ENCODE measurements around the gene OTUD5.
A peak's percentile ranks its signal among the peaks of the same experiment; 100 is the strongest.
"Not testable (repeated sequence)": the region's sequence is repeated elsewhere in the genome, so short reads cannot be mapped to it uniquely, and the experiment has no call there.

The OTUD5 gene

DNA sequence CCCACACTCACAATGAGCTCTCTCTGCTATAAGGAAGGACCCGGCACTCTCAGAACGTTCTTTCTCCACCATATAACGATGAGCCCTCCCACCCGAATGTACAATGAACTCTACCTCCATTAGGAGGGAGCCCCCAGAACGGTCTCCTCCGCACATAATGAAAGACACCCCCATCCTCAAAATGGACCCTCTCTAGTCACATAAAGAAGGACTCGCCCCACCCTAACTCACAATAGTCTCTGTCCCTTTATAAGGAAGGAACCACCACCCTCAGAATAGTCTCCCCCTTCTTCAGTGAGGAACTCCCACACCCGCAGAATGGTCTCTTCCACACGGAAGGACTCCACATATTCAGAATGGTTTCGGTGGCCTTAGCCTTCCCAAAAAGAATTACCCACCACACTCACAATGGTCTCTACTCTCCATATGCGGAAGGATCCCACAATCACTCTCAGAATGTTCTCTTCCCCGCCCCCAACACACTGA lies 46.4 kb downstream of the OTUD5 start:
- no peak for DNase-seq

- DNase-seq = no peak
These were observed 47.6 kb downstream of the OTUD5 start for GRCh38 chrX:48909703-48910294.

- no peak for DNase-seq
These were observed 48.8 kb downstream of the OTUD5 start for GRCh38 chrX:48908600-48908999.

GRCh38 chrX:48905090-48905790 lies 52.2 kb downstream of the OTUD5 start:
- no peak for DNase-seq

DNA sequence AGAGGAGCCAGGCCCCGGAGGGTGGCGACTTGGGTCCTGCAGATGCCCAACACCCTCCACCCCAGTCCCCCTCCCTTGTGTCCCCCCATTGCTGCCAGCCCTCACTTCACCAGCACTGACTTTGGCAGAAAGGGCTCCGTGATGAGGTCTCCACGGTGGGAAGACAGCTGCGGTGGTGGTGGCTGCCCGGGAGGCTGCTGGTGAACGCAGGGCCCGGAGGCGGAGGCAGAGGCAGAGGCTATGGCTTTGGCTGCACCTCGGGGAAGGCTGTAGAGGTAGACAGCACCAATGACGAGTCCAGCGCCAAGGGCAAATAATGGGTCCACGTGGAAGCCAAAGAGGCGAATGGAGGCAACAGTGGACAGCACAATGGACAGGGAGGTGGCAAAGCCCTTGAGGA lies 52.8 kb downstream of the OTUD5 start:
- DNase-seq = no peak

GRCh38 chrX:48904180-48904579 lies 53.2 kb downstream of the OTUD5 start:
- no peak for DNase-seq

DNA sequence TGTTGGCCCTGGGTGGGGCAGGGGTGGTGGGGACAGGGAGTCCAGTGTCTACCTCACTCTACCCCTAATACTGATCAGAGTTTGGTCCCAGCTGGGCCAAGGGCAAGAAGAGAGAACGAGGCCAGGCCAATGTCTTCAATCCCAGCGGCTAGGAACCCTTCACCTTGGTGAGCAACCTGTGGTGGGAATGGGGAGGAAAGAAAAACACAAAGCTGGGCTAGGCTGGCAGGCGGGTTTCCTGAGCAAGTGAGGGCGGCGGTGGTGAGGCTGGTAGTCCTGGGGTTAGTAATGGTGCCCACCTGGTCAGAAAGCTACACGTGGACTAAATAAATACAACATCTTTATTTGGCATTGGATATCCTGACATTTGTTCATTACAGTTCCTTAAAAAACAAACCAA lies 54.1 kb downstream of the OTUD5 start:
- no peak for DNase-seq

DNA sequence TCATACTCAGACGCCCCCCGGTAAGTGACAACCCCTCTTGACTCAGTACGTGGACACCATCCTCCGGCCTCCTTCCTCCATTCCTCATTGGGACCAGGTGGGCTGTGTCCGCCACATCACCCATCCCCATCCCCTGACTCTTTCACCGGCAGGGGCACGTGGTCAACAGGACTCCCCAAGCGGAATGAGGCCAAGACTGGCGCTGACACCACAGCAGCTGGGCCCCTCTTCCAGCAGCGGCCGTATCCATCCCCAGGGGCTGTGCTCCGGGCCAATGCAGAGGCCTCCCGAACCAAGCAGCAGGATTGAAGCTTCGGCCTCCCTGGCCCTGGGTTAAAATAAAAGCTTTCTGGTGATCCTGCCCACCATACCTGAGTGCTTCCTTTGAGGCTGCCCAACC lies 54.6 kb downstream of the OTUD5 start:
- no peak for DNase-seq

GRCh38 chrX:48902135-48902534 lies 55.3 kb downstream of the OTUD5 start:
- no peak for DNase-seq

DNA sequence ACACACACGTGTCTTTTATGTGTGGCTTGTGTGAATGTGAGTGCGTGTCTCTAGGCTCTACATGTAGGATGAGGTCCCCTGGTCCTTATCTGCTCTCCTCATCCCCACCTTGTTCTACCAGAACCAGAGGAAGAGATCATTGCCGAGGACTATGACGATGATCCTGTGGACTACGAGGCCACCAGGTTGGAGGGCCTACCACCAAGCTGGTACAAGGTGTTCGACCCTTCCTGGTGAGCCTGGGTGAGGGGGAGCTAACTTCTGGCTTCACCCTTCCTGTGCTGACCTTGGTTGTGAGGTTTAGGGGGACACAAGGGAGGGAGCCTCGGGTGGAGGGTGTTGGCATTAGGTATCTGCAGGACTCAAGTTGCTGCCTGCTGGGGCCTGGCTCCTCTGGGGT lies 56.3 kb downstream of the OTUD5 start:
- no peak for DNase-seq

- DNase-seq = no peak
These were observed 58.4 kb downstream of the OTUD5 start for GRCh38 chrX:48899078-48899410.

GRCh38 chrX:48897625-48898306 lies 59.6 kb downstream of the OTUD5 start, which contains the start of the genes PQBP1 and TIMM17B:
PQBP1 (plus strand) TSS chrX:48897930; CDS start chrX:48898510, 580 bp downstream.
TIMM17B (minus strand) TSS chrX:48897768; CDS start chrX:48897749, 19 bp downstream.
- DNase-seq = peak; percentile 66

- peak; percentile 34 for DNase-seq
These were observed 60.2 kb downstream of the OTUD5 start for GRCh38 chrX:48897157-48897624.

- DNase-seq = no peak
These were observed 60.8 kb downstream of the OTUD5 start for GRCh38 chrX:48896611-48897011.

DNA sequence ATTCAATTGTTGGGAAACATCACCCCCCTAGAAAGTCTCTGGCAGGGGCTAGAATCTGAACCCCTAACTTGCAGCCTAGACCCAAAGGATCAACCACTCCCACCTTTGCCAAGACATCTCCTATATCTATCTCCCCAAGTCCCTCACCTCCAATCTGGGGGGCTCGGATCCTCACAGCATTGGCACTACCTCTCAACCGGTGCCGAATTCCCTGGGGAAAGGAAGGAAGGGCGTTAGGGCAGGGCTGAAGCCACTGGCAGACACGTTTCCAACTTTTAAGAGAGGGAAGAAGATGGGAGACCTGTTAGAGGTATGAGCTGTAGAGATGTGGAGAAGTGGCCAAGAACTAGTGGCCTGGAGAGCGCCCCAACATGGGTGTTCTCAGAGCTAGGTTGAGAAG lies 62.5 kb downstream of the OTUD5 start:
- no peak for DNase-seq

GRCh38 chrX:48893556-48894348 lies 63.7 kb downstream of the OTUD5 start:
- DNase-seq = no peak

- DNase-seq = no peak
These were observed 64.5 kb downstream of the OTUD5 start for GRCh38 chrX:48892896-48893295.

DNA sequence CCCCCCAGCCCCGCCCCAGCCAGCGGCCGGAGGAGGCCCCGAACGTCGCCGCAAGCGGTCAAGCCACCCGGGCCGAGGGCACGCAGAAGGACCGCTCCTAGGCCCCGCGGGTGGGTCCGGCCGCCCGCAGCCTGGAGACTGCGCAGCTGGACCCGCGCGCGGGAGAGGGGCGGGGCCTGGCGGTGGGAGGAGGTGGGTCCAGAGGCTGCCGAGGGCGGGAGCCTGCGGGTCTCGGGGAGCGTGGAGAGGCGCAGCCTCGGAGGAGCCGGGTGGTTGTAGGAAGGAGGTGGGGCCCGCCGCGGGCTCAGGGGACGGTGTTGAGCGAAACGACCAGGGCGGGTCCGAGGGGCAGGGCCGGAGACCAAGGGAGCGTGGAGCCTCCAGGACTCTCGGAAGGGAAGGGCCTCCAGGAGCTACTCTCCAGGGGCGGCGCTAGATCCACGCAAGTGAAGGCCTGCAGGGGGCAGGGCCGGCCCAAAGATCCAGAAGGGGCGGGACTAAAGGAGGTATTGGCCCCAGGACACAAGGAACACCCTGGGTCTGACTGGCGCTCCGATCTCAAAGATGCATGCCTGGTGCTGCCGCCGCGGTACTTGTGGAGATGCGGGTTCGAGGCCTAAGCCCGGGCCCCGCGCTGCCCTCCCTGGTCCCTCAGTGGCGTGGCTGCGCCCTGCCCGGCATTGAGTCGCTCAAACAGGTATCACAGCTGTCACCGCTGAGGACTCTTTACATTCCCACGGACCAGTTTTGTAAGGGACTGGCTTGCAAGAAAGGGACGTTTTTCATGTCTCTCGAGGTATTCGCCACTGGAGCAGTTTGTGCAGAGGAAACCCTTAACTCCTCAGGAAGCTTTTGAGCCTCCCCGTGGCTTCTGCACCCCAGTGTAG lies 65.8 kb downstream of the OTUD5 start:
- DNase-seq = peak; percentile 49

GRCh38 chrX:48890934-48891401 lies 66.4 kb downstream of the OTUD5 start:
- no peak for DNase-seq

DNA sequence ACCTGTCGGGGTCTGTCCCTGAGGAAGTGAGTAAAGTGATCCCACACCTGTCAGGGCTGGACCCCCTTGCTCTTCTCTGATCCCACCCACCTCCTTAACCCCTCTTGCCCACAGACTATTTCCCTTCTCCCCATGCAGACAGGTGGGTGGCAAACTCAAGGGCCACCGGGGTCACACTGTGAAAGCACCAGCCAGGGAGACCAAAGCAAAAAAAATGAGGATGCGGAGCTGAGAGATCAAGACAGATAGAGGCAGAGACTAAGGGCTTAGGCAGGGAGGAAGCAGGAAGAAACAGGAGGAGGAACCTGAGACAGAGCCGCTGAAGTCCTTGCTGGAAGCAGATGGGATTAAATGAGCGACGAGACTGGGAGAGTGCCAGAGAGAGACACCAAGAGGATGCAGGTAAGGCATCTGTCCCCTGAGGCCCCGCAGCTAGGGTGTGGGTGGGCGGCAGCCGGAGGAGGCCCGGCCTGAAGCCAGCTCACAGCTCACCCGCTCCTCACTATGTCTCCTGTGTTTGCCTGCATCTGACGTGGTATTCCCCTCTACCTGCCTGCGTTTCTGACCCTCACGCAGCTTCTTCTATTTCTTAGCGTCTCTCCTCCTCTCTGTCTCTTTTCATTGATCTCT lies 67.0 kb downstream of the OTUD5 start:
- DNase-seq = no peak

- not testable (repeated sequence) for DNase-seq
These were observed 70.8 kb downstream of the OTUD5 start for GRCh38 chrX:48886586-48886985.
